Esophagus muscularis mucosa (tissue), 4 donors: ENCODE results near the gene CRTAP. TPM values are rescaled to one million over a fixed set of nuclear protein-coding genes. Genes with fewer than 3 reads are reported as not detected.
"Not testable (repeated sequence)": the region's sequence is repeated elsewhere in the genome, so short reads cannot be mapped to it uniquely, and the experiment has no call there.

ENCODE experiments used
- DNase-seq: peaks from one replicate; pipeline ENCODE4 v3.0.0-alpha.2; 2017; ENCODE audit errors: extremely low spot score
- H3K27ac ChIP-seq, 4 donors: fragments of 200-600 bp; sonication (generic); replicated peaks in 1 of 4; 1 replicate in 3 of 4; 2 replicates in 1 of 4; pipeline ENCODE4 v1.5.1; 2016 to 2019; ENCODE audit warnings: mild to moderate bottlenecking in 1 of 4
- H3K27me3 ChIP-seq, 4 donors: fragments of 200-600 bp; sonication (generic); one replicate each; pipeline versions ENCODE4 v1.5.1 to v1.6.0; 2016 to 2019
- H3K36me3 ChIP-seq, 4 donors: fragments of 200-600 bp; sonication (generic); one replicate each; pipeline ENCODE4 v1.5.1; 2016 to 2019
- H3K4me1 ChIP-seq, 4 donors: fragments of 200-600 bp; sonication (generic); one replicate each; pipeline ENCODE4 v1.5.1; 2016 to 2019
- H3K4me3 ChIP-seq, 4 donors: fragments of 200-600 bp; sonication (generic); 1 replicate in 2 of 4; 2 replicates in 2 of 4; pipeline ENCODE4 v1.5.1; 2016 to 2019; ENCODE audit warnings: mild to moderate bottlenecking in 4 of 4, moderate library complexity in 1 of 4
- H3K9me3 ChIP-seq, 4 donors: fragments of 200-600 bp; sonication (generic); 1 replicate in 3 of 4; 2 replicates in 1 of 4; pipeline ENCODE4 v1.5.1; 2016 to 2019
- CTCF ChIP-seq, 3 experiments: fragments of 200-600 bp in 2 of 3; fragments of 450-650 bp in 1 of 3; sonication (generic) in 2 of 3; IDR thresholded peaks; one replicate each; pipeline ENCODE4 v1.5.1; 2017 to 2019; ENCODE audit warnings: antibody characterized with exemption in 3 of 3, mild to moderate bottlenecking in 2 of 3, moderate library complexity in 1 of 3
- EP300 ChIP-seq: sonication (generic); formaldehyde crosslinking; IDR thresholded peaks from one replicate; pipeline ENCODE4 v1.6.1; 2017; ENCODE audit warnings: antibody characterized with exemption
- POLR2A ChIP-seq: fragments of 450-650 bp; IDR thresholded peaks from one replicate; pipeline ENCODE4 v1.6.1; 2017; ENCODE audit warnings: antibody characterized with exemption, moderate library complexity, mild to moderate bottlenecking, low read depth
- POLR2AphosphoS5 ChIP-seq, 2 donors: sonication (generic); formaldehyde crosslinking; IDR thresholded peaks; one replicate each; pipeline ENCODE4 v1.6.1; 2017; ENCODE audit warnings: antibody characterized with exemption in 2 of 2
- WGBS: methylation state at CpG from one replicate; pipeline ENCODE4 v1.1.5; 2018; 5-methylcytosine and 5-hydroxymethylcytosine counted together
- intact Hi-C: fragments of 100-400 bp; cut with DNase I; formaldehyde crosslinking; loops from one replicate; pipeline ENCODE4 v1.15.1; 2023
- total RNA-seq, 4 donors: library from RNA; depleted of rRNA; stranded (reverse); fragments of >200 nt; gene quantifications; one replicate each; pipeline versions ENCODE4 v1.1.0 to v1.2.1, GENCODE V29; 2016

CRTAP gene
- total RNA-seq, 4 donors from 2014 or later: 187 to 282 (median 237) TPM

GRCh38 chr3:33174711-33175414 is 61.0 kb downstream of the CRTAP start:
- H3K27me3 ChIP-seq: no peaks in the 10 kb centered on the region
- no peak overlapping the region for H3K4me3 ChIP-seq
- WGBS: 89% methylated on average over 12 of the region's 19 CpGs
- DNase-seq: no peak
- H3K36me3 ChIP-seq: no peaks in the 10 kb centered on the region
- no peak for TF ChIP-seq EP300
- TF ChIP-seq POLR2AphosphoS5 (IDR thresholded peaks at IDR 0.05): no peak
- TF ChIP-seq CTCF (IDR thresholded peaks at IDR 0.05): no peak
- no peak for TF ChIP-seq POLR2A
- H3K4me1 ChIP-seq: no peaks in the 10 kb centered on the region
- H3K27ac ChIP-seq: no peak overlapping the region
- peaks cover 0 to 14% (median 7%) of the 10 kb centered on the region in 4 donors for H3K9me3 ChIP-seq
- intact Hi-C loops: no loop called here

GRCh38 chr3:33179132-33179531 is 65.3 kb downstream of the CRTAP start:
- H3K27me3 ChIP-seq: no peaks in the 10 kb centered on the region
- intact Hi-C loops: no loop called here
- H3K9me3 ChIP-seq: peaks cover 0 to 20% (median 7%) of the 10 kb centered on the region in 4 donors
- H3K27ac ChIP-seq: no peak overlapping the region
- no peak for DNase-seq
- no peaks in the 10 kb centered on the region for H3K4me1 ChIP-seq
- WGBS: 73% methylated on average over 1 of the region's 1 CpG
- TF ChIP-seq CTCF (IDR thresholded peaks at IDR 0.05) (no peak), EP300 (no peak), POLR2AphosphoS5 (IDR thresholded peaks at IDR 0.05) (no peak), POLR2A (no peak)
- H3K4me3 ChIP-seq: no peak overlapping the region
- H3K36me3 ChIP-seq: no peaks in the 10 kb centered on the region

- H3K9me3 ChIP-seq: peaks cover 0 to 20% (median 7%) of the 10 kb centered on the region in 4 donors
- TF ChIP-seq POLR2A: no peak
- TF ChIP-seq CTCF (IDR thresholded peaks at IDR 0.05): no peak
- no peak for TF ChIP-seq POLR2AphosphoS5 (IDR thresholded peaks at IDR 0.05)
- no peak for TF ChIP-seq EP300
- DNase-seq: no peak
- H3K27me3 ChIP-seq: no peaks in the 10 kb centered on the region
- intact Hi-C loops: no loop called here
- H3K27ac ChIP-seq: no peak overlapping the region
- H3K36me3 ChIP-seq: no peaks in the 10 kb centered on the region
- 82% methylated on average over 5 of the region's 5 CpGs for WGBS
- no peak overlapping the region for H3K4me3 ChIP-seq
- no peaks in the 10 kb centered on the region for H3K4me1 ChIP-seq
Measured at GRCh38 chr3:33181229-33181628, 67.4 kb downstream of the CRTAP start.

- H3K27ac ChIP-seq, H3K4me3 ChIP-seq, intact Hi-C loops, H3K4me1 ChIP-seq, H3K27me3 ChIP-seq, DNase-seq, H3K36me3 ChIP-seq: not testable (repeated sequence)
- 89% methylated on average over 1 of the region's 1 CpG for WGBS
- peaks cover 0 to 20% (median 7%) of the 10 kb centered on the region in 4 donors for H3K9me3 ChIP-seq
Measured at GRCh38 chr3:33181641-33182040, 67.8 kb downstream of the CRTAP start.

GRCh38 chr3:33184863-33185262 is 71.0 kb downstream of the CRTAP start:
- no peak for TF ChIP-seq POLR2A
- no peak for TF ChIP-seq POLR2AphosphoS5 (IDR thresholded peaks at IDR 0.05)
- no peak for TF ChIP-seq CTCF (IDR thresholded peaks at IDR 0.05)
- no peak for TF ChIP-seq EP300
- 90% methylated on average over 2 of the region's 2 CpGs for WGBS
- no peaks in the 10 kb centered on the region for H3K4me1 ChIP-seq
- DNase-seq: no peak
- no peak overlapping the region for H3K4me3 ChIP-seq
- H3K27me3 ChIP-seq: no peaks in the 10 kb centered on the region
- no peaks in the 10 kb centered on the region for H3K36me3 ChIP-seq
- intact Hi-C loops: no loop called here
- H3K9me3 ChIP-seq: peaks cover 0 to 6% (median under 1%) of the 10 kb centered on the region in 4 donors
- no peak overlapping the region for H3K27ac ChIP-seq
